IMR-90 (cell line): ENCODE measurements around the gene SFSWAP.

Source experiments
- MAZ ChIP-seq: IDR thresholded peaks from 2 replicates; pipeline ENCODE4 v1.6.1; 2012; ENCODE audit warnings: low read depth, mild to moderate bottlenecking, low read length, improper control_type of control experiment, moderate library complexity, borderline replicate concordance
- POLR2A ChIP-seq: IDR thresholded peaks from 2 replicates; pipeline ENCODE4 v1.6.1; 2012; ENCODE audit warnings: mild to moderate bottlenecking, low read depth, low read length
- RAD21 ChIP-seq: IDR thresholded peaks from 2 replicates; pipeline ENCODE4 v1.6.1; 2012; ENCODE audit warnings: low read length, improper control_type of control experiment
- RFX5 ChIP-seq: IDR thresholded peaks from 2 replicates; pipeline ENCODE4 v1.8.0; 2012; ENCODE audit warnings: low read depth, mild to moderate bottlenecking, low read length, moderate library complexity
- SMC3 ChIP-seq: fragments of 150-350 bp; IDR thresholded peaks from 2 replicates; pipeline ENCODE4 v1.6.1; 2016; ENCODE audit warnings: low read depth, mild to moderate bottlenecking, antibody characterized with exemption, low read length, moderate library complexity
- TF ChIP-seq, protein P1 (sequence below): conservative IDR thresholded peaks from 2 replicates; pipeline ENCODE4 v1.5.1; 2012; ENCODE audit warnings: mild to moderate bottlenecking, low read depth, low read length, improper control_type of control experiment
- TF ChIP-seq, protein P2 (sequence below): fragments of 150-350 bp; IDR thresholded peaks from 2 replicates; pipeline ENCODE4 v1.6.1; 2017; ENCODE audit warnings: mild to moderate bottlenecking, antibody characterized with exemption, low read length, low read depth

DNA sequence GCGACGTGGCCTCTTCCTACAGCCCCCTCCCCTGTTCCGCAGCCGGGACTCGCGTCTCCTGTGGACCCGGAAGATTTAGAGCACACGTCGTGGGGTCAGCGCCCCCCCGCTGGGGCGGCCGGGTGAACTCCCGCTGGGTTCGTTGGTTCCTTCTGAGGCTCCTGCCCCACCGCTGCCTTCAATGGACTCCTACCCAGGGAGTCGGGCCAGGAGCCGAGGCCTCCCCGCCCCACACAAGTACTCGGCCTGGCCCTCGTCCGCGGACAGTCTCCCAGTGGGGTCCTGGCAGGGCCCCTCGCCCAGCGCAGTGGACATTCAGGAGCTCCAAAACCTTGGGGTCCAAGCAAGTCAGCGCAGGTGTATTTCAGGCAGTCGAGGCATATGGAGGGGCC lies 118.5 kb downstream of the SFSWAP start:
- no peak for TF ChIP-seq RFX5
- TF ChIP-seq, protein P1, sequence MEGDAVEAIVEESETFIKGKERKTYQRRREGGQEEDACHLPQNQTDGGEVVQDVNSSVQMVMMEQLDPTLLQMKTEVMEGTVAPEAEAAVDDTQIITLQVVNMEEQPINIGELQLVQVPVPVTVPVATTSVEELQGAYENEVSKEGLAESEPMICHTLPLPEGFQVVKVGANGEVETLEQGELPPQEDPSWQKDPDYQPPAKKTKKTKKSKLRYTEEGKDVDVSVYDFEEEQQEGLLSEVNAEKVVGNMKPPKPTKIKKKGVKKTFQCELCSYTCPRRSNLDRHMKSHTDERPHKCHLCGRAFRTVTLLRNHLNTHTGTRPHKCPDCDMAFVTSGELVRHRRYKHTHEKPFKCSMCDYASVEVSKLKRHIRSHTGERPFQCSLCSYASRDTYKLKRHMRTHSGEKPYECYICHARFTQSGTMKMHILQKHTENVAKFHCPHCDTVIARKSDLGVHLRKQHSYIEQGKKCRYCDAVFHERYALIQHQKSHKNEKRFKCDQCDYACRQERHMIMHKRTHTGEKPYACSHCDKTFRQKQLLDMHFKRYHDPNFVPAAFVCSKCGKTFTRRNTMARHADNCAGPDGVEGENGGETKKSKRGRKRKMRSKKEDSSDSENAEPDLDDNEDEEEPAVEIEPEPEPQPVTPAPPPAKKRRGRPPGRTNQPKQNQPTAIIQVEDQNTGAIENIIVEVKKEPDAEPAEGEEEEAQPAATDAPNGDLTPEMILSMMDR, result no peak
- no peak for TF ChIP-seq POLR2A
- TF ChIP-seq SMC3, result no peak
- TF ChIP-seq MAZ, result no peak
- TF ChIP-seq, protein P2, sequence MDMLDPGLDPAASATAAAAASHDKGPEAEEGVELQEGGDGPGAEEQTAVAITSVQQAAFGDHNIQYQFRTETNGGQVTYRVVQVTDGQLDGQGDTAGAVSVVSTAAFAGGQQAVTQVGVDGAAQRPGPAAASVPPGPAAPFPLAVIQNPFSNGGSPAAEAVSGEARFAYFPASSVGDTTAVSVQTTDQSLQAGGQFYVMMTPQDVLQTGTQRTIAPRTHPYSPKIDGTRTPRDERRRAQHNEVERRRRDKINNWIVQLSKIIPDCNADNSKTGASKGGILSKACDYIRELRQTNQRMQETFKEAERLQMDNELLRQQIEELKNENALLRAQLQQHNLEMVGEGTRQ, result no peak
- TF ChIP-seq RAD21, result no peak
